IMR-90 (cell line): ENCODE measurements around the gene LYZL1. TPM values are rescaled to one million over a fixed set of nuclear protein-coding genes. Genes with fewer than 3 reads are reported as not detected.

Experiments used
- ATAC-seq: fragments of 200-7000 bp; cut with Tn5 transposase; 2 replicates; pipeline ENCODE4 v1.9.1; 2020; ENCODE audit warnings: low read depth, mild to moderate bottlenecking, moderate library complexity
- BruUV-seq: library from RNA; stranded (reverse); fragments of 400-500 nt; replicated peaks from 2 replicates; lab custom pipeline; 2021; lab: Mats Ljungman, UMichigan
- CTCF ChIA-PET: fragments of 300-600 bp; formaldehyde crosslinking; extraction: SDS; loops from one replicate; lab custom pipeline; 2021; ENCODE audit warnings: antibody characterized with exemption; lab: Yijun Ruan, JAX
- POLR2A ChIA-PET: fragments of 300-600 bp; sonication (Branson Sonifier 250); formaldehyde crosslinking; loops from one replicate; lab custom pipeline; 2022; ENCODE audit warnings: antibody characterized with exemption; ENCODE audit not compliant: unreplicated experiment; lab: Charles Lee
- DNase-seq: peaks from one replicate; pipeline ENCODE4 v3.0.0; 2013
- H2AFZ ChIP-seq: replicated peaks from 2 replicates; pipeline ENCODE3; 2013; ENCODE audit warnings: low read length, mild to moderate bottlenecking; ENCODE audit not compliant: poor library complexity
- H2AK5ac ChIP-seq: 2 replicates; pipeline ENCODE4 v1.6.1; 2013; ENCODE audit warnings: low read depth, low read length, inconsistent platforms
- H2AK9ac ChIP-seq: replicated peaks from 2 replicates; pipeline ENCODE3; 2013; ENCODE audit warnings: mild to moderate bottlenecking, low read depth, low read length, moderate library complexity; ENCODE audit not compliant: poor library complexity
- H2BK120ac ChIP-seq: 2 replicates; pipeline ENCODE4 v1.6.1; 2013; ENCODE audit warnings: low read depth, low read length, inconsistent platforms
- H2BK15ac ChIP-seq: 3 replicates; pipeline ENCODE4 v1.6.1; 2013; ENCODE audit warnings: low read depth, low read length, inconsistent platforms
- H2BK20ac ChIP-seq: 2 replicates; pipeline ENCODE4 v1.6.1; 2013; ENCODE audit warnings: low read depth, mild to moderate bottlenecking, inconsistent platforms, low read length, moderate library complexity
- H2BK5ac ChIP-seq: 2 replicates; pipeline ENCODE4 v1.6.1; 2013; ENCODE audit warnings: mild to moderate bottlenecking, low read depth, low read length, inconsistent platforms; ENCODE audit not compliant: poor library complexity, severe bottlenecking
- H3K14ac ChIP-seq: replicated peaks from 2 replicates; pipeline ENCODE4 v1.6.1; 2013; ENCODE audit warnings: low read depth, low read length, inconsistent platforms
- H3K18ac ChIP-seq: 2 replicates; pipeline ENCODE4 v1.6.1; 2013; ENCODE audit warnings: low read depth, low read length, control low read depth
- H3K23ac ChIP-seq: 2 replicates; pipeline ENCODE4 v1.6.1; 2013; ENCODE audit warnings: low read depth, low read length, inconsistent platforms
- H3K27ac ChIP-seq: 2 replicates; pipeline ENCODE4 v1.5.1; 2013; ENCODE audit warnings: mild to moderate bottlenecking, control low read depth, low read length; ENCODE audit not compliant: insufficient read depth
- H3K27me3 ChIP-seq: 2 replicates; pipeline ENCODE4 v1.6.1; 2013; ENCODE audit warnings: low read length; ENCODE audit not compliant: control insufficient read depth, insufficient read depth
- H3K36me3 ChIP-seq: 2 replicates; pipeline ENCODE4 v1.6.1; 2013; ENCODE audit warnings: low read length, mixed read lengths; ENCODE audit not compliant: control insufficient read depth, insufficient read depth
- H3K4ac ChIP-seq: 2 replicates; pipeline ENCODE4 v1.6.1; 2013; ENCODE audit warnings: low read depth, low read length, inconsistent platforms
- H3K4me1 ChIP-seq: 2 replicates; pipeline ENCODE4 v1.6.1; 2013; ENCODE audit warnings: low read length, mixed read lengths; ENCODE audit not compliant: control insufficient read depth, insufficient read depth
- H3K4me2 ChIP-seq: 2 replicates; pipeline ENCODE4 v1.6.1; 2013; ENCODE audit warnings: low read depth, mild to moderate bottlenecking, control low read depth, low read length, moderate library complexity
- H3K4me3 ChIP-seq: 2 replicates; pipeline ENCODE4 v1.5.1; 2013; ENCODE audit warnings: low read depth, mild to moderate bottlenecking, control low read depth, low read length, moderate library complexity; ENCODE audit not compliant: insufficient read depth
- H3K56ac ChIP-seq: 2 replicates; pipeline ENCODE4 v1.6.1; 2013; ENCODE audit warnings: low read length, inconsistent platforms; ENCODE audit not compliant: insufficient read depth; ENCODE audit errors: extremely low read depth
- H3K79me1 ChIP-seq, 2 experiments: 2 replicates each; pipeline ENCODE4 v1.6.1; 2013; ENCODE audit warnings: low read length in 2 of 2, inconsistent platforms in 1 of 2, low read depth in 1 of 2
- H3K9ac ChIP-seq: 2 replicates; pipeline ENCODE4 v1.6.1; 2013; ENCODE audit warnings: low read depth, low read length, control low read depth
- H3K9me1 ChIP-seq: 2 replicates; pipeline ENCODE4 v1.6.1; 2013; ENCODE audit warnings: low read length, inconsistent platforms; ENCODE audit not compliant: insufficient read depth
- H3K9me3 ChIP-seq: 2 replicates; pipeline ENCODE4 v1.6.1; 2013; ENCODE audit warnings: low read length; ENCODE audit not compliant: control insufficient read depth, insufficient read depth
- H4K20me1 ChIP-seq: 2 replicates; pipeline ENCODE4 v1.6.1; 2013; ENCODE audit warnings: low read length, inconsistent platforms; ENCODE audit not compliant: insufficient read depth
- H4K5ac ChIP-seq: 2 replicates; pipeline ENCODE4 v1.6.1; 2013; ENCODE audit warnings: mild to moderate bottlenecking, low read depth, low read length, control low read depth
- H4K8ac ChIP-seq, 2 experiments: 2 replicates each; pipeline ENCODE4 v1.6.1; 2013; ENCODE audit warnings: low read depth in 2 of 2, low read length in 2 of 2, control low read depth in 1 of 2, inconsistent platforms in 1 of 2
- H4K91ac ChIP-seq: 2 replicates; pipeline ENCODE4 v1.6.1; 2013; ENCODE audit warnings: low read depth, low read length, inconsistent platforms; ENCODE audit not compliant: insufficient read depth
- BHLHE40 ChIP-seq: fragments of 150-350 bp; IDR thresholded peaks from 2 replicates; pipeline ENCODE4 v1.6.1; 2016; ENCODE audit warnings: mild to moderate bottlenecking, low read depth, low read length
- CEBPB ChIP-seq: IDR thresholded peaks from 2 replicates; pipeline ENCODE4 v1.6.1; 2012; ENCODE audit warnings: low read depth, low read length, improper control_type of control experiment
- CHD1 ChIP-seq: IDR thresholded peaks from 2 replicates; pipeline ENCODE4 v1.6.1; 2012; ENCODE audit warnings: low read depth, low read length, improper control_type of control experiment
- FOS ChIP-seq: fragments of 150-350 bp; IDR thresholded peaks from 2 replicates; pipeline ENCODE4 v1.6.1; 2016; ENCODE audit warnings: low read depth, low read length
- MAFK ChIP-seq: IDR thresholded peaks from 2 replicates; pipeline ENCODE4 v1.6.1; 2012; ENCODE audit warnings: low read depth, low read length, improper control_type of control experiment
- MAZ ChIP-seq: IDR thresholded peaks from 2 replicates; pipeline ENCODE4 v1.6.1; 2012; ENCODE audit warnings: low read depth, mild to moderate bottlenecking, low read length, improper control_type of control experiment, moderate library complexity, borderline replicate concordance
- MXI1 ChIP-seq: IDR thresholded peaks from 2 replicates; pipeline ENCODE4 v1.6.1; 2012; ENCODE audit warnings: low read depth, mild to moderate bottlenecking, low read length, moderate library complexity, borderline replicate concordance
- NFE2L2 ChIP-seq: fragments of 150-350 bp; IDR thresholded peaks from 2 replicates; pipeline ENCODE4 v1.6.1; 2016; ENCODE audit warnings: low read depth, mild to moderate bottlenecking, low read length
- POLR2A ChIP-seq: IDR thresholded peaks from 2 replicates; pipeline ENCODE4 v1.6.1; 2012; ENCODE audit warnings: mild to moderate bottlenecking, low read depth, low read length
- RAD21 ChIP-seq: IDR thresholded peaks from 2 replicates; pipeline ENCODE4 v1.6.1; 2012; ENCODE audit warnings: low read length, improper control_type of control experiment
- RCOR1 ChIP-seq: IDR thresholded peaks from 2 replicates; pipeline ENCODE4 v1.6.1; 2012; ENCODE audit warnings: mild to moderate bottlenecking, low read length, improper control_type of control experiment; ENCODE audit not compliant: insufficient replicate concordance
- RFX5 ChIP-seq: IDR thresholded peaks from 2 replicates; pipeline ENCODE4 v1.8.0; 2012; ENCODE audit warnings: low read depth, mild to moderate bottlenecking, low read length, moderate library complexity
- SMC3 ChIP-seq: fragments of 150-350 bp; IDR thresholded peaks from 2 replicates; pipeline ENCODE4 v1.6.1; 2016; ENCODE audit warnings: low read depth, mild to moderate bottlenecking, antibody characterized with exemption, low read length, moderate library complexity
- WGBS, 2 experiments: methylation state at CpG; one replicate each; pipeline versions ENCODE4 v1.1.5 to v1.1.7; 2013; ENCODE audit warnings: missing lambda C conversion rate in 2 of 2; ENCODE audit not compliant: insufficient read length in 1 of 2; ENCODE audit errors: extremely low coverage in 2 of 2; 5-methylcytosine and 5-hydroxymethylcytosine counted together
- dilution Hi-C: fragments of 300-500 bp; cut with HindIII; formaldehyde crosslinking; loops from one replicate; pipeline ENCODE4 v1.14.3; 2018; ENCODE audit warnings: low sequenced_read_pairs; ENCODE audit not compliant: unreplicated experiment
- in situ Hi-C: fragments of 300-500 bp; cut with MboI; formaldehyde crosslinking; loops from 3 replicates; pipeline ENCODE4 v1.14.3; 2019; ENCODE audit warnings: low sequenced_read_pairs, inconsistent platforms, mixed read lengths
- intact Hi-C: fragments of 100-400 bp; cut with micrococcal nuclease; formaldehyde crosslinking; loops from 2 replicates; pipeline ENCODE4 v1.10.0; 2022
- polyA plus RNA-seq, 3 experiments: library from polyadenylated mRNA; depleted of rRNA; stranded (reverse); fragments of >200 nt; gene quantifications; 2 replicates each; pipeline ENCODE4 v1.2.3, GENCODE V29; 2012; ENCODE audit warnings: low replicate concordance in 1 of 3
- total RNA-seq: library from RNA; depleted of rRNA; stranded (reverse); fragments of >200 nt; gene quantifications from 2 replicates; pipeline ENCODE4 v1.2.3, GENCODE V29; 2012
- TF ChIP-seq, protein P1 (sequence below): fragments of 150-350 bp; IDR thresholded peaks from 2 replicates; pipeline ENCODE4 v1.6.1; 2016; ENCODE audit warnings: low read depth, mild to moderate bottlenecking, low read length, moderate library complexity, borderline replicate concordance
- TF ChIP-seq, protein P2 (sequence below): conservative IDR thresholded peaks from 2 replicates; pipeline ENCODE4 v1.5.1; 2012; ENCODE audit warnings: mild to moderate bottlenecking, low read depth, low read length, improper control_type of control experiment
- TF ChIP-seq, protein P3 (sequence below): fragments of 150-350 bp; IDR thresholded peaks from 2 replicates; pipeline ENCODE4 v1.6.1; 2017; ENCODE audit warnings: mild to moderate bottlenecking, antibody characterized with exemption, low read length, low read depth

Gene LYZL1
- total and polyA plus RNA-seq, 2 of the 4 experiments (the other 2 are of a cell fraction): not detected

DNA sequence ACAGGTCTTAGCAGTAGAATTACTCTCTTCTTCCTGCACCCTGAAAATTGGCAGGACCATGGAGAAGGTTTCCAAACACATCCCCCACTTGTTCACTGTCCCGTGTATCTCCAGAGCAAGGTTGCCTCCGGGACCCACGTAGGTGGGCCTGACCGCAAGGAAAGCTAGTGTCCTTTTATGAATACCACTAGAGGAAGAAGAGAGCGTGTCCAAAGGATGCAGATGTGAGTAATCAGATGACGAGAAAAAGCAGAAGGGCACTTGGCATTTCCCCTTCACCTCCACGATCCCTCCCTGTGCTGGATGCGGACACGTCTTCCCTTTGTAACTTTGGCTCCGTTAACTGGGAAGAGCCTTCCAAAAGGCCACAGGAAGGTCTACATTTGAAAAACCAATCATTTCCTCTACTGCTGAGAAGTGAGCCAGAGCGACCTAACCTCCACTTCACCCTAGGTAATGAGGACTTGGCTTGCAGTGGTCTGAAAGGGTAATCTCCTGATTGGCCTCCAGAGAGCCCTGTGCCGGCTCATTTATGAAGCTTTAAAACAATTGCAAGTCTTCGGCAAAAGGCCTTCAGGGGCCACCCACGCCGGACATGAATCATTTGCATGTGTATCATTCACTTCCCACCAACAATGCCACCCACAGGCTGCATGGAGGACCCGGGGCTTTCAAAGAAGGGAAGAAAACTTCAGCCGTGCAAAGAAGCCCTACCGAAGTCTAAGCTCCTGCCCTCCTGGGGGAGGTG lies 55.4 kb downstream of the LYZL1 start:
- Histone ChIP-seq H3K79me1 (no peaks in the 10 kb centered on the region), H3K4ac (no peak overlapping the region), H3K27me3 (peaks cover 44% of the 10 kb centered on the region), H2AK9ac (no peak overlapping the region), H3K4me2 (no peak overlapping the region), H3K9ac (no peak overlapping the region), H3K56ac (no peak overlapping the region), H4K91ac (no peak overlapping the region), H3K27ac (no peak overlapping the region), H3K9me3 (0 out of 2 replicates have a peak, but pooled peaks cover 2% of the 10 kb centered on the region), H2BK5ac (no peak overlapping the region), H3K36me3 (no peaks in the 10 kb centered on the region), H2AFZ (no peak overlapping the region), H2BK120ac (no peak overlapping the region), H4K8ac (no peak overlapping the region), H3K23ac (no peak overlapping the region), H3K4me1 (no peaks in the 10 kb centered on the region), H3K9me1 (no peaks in the 10 kb centered on the region), H2BK15ac (no peak overlapping the region), H2AK5ac (no peak overlapping the region), H3K18ac (no peak overlapping the region), H4K20me1 (no peaks in the 10 kb centered on the region), H4K5ac (no peak overlapping the region), H2BK20ac (no peak overlapping the region), H3K4me3 (no peak overlapping the region), H3K14ac (no peak overlapping the region)
- ATAC-seq: peak; percentile 44
- DNase-seq: peak; percentile 32
- dilution Hi-C loops: no loop called here
- CTCF ChIA-PET: no interaction called here
- no TSS peak for BruUV-seq
- POLR2A ChIA-PET: no interaction called here
- 80% methylated on average over 2 of the region's 18 CpGs; no CpG with 5 or more reads in 1 of the 2 experiments for WGBS, 2 experiments
- intact Hi-C loops: no loop called here
- TF ChIP-seq BHLHE40 (no peak), NFE2L2 (no peak), CHD1 (no peak), RCOR1 (no peak), RFX5 (no peak), SMC3 (no peak), FOS (no peak), POLR2A (no peak), MAZ (no peak), MAFK (no peak), CEBPB (no peak), MXI1 (no peak), RAD21 (no peak)
- TF ChIP-seq, protein P1, sequence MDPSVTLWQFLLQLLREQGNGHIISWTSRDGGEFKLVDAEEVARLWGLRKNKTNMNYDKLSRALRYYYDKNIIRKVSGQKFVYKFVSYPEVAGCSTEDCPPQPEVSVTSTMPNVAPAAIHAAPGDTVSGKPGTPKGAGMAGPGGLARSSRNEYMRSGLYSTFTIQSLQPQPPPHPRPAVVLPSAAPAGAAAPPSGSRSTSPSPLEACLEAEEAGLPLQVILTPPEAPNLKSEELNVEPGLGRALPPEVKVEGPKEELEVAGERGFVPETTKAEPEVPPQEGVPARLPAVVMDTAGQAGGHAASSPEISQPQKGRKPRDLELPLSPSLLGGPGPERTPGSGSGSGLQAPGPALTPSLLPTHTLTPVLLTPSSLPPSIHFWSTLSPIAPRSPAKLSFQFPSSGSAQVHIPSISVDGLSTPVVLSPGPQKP: no peak
- TF ChIP-seq, protein P2, sequence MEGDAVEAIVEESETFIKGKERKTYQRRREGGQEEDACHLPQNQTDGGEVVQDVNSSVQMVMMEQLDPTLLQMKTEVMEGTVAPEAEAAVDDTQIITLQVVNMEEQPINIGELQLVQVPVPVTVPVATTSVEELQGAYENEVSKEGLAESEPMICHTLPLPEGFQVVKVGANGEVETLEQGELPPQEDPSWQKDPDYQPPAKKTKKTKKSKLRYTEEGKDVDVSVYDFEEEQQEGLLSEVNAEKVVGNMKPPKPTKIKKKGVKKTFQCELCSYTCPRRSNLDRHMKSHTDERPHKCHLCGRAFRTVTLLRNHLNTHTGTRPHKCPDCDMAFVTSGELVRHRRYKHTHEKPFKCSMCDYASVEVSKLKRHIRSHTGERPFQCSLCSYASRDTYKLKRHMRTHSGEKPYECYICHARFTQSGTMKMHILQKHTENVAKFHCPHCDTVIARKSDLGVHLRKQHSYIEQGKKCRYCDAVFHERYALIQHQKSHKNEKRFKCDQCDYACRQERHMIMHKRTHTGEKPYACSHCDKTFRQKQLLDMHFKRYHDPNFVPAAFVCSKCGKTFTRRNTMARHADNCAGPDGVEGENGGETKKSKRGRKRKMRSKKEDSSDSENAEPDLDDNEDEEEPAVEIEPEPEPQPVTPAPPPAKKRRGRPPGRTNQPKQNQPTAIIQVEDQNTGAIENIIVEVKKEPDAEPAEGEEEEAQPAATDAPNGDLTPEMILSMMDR: no peak
- TF ChIP-seq, protein P3, sequence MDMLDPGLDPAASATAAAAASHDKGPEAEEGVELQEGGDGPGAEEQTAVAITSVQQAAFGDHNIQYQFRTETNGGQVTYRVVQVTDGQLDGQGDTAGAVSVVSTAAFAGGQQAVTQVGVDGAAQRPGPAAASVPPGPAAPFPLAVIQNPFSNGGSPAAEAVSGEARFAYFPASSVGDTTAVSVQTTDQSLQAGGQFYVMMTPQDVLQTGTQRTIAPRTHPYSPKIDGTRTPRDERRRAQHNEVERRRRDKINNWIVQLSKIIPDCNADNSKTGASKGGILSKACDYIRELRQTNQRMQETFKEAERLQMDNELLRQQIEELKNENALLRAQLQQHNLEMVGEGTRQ: no peak
- in situ Hi-C loops: no loop called here
